Smooth muscle cell (in vitro differentiated cells): ENCODE results near the gene CYP4F11. TPM values are rescaled to one million over a fixed set of nuclear protein-coding genes. Genes with fewer than 3 reads are reported as not detected.

ENCODE experiments used
- DNase-seq: peaks from one replicate; lab custom pipeline; 2025; ENCODE audit not compliant: unreplicated experiment; lab: John Stamatoyannopoulos, UW
- H2AFZ ChIP-seq: fragments of 200-600 bp; sonication (generic); 2 replicates; pipeline ENCODE4 v1.6.0; 2016; ENCODE audit warnings: antibody characterized with exemption, low read depth, mild to moderate bottlenecking
- H3F3A ChIP-seq: fragments of 200-600 bp; sonication (generic); 2 replicates; pipeline ENCODE4 v1.6.0; 2017; ENCODE audit warnings: antibody characterized with exemption, low read depth
- H3K27ac ChIP-seq: fragments of 200-600 bp; sonication (generic); 2 replicates; pipeline ENCODE4 v1.5.1; 2016; ENCODE audit warnings: low read depth, mild to moderate bottlenecking
- H3K27me3 ChIP-seq: fragments of 200-600 bp; sonication (generic); 2 replicates; pipeline ENCODE4 v1.6.1; 2016; ENCODE audit warnings: low read depth, mild to moderate bottlenecking
- H3K36me3 ChIP-seq: fragments of 200-600 bp; sonication (generic); 2 replicates; pipeline ENCODE4 v1.5.1; 2016; ENCODE audit warnings: low read depth
- H3K4me1 ChIP-seq: fragments of 200-600 bp; sonication (generic); 2 replicates; pipeline ENCODE4 v1.5.1; 2016; ENCODE audit warnings: low read depth
- H3K4me2 ChIP-seq: fragments of 200-600 bp; sonication (generic); 2 replicates; pipeline ENCODE4 v1.6.0; 2016; ENCODE audit warnings: mild to moderate bottlenecking
- H3K4me3 ChIP-seq: fragments of 200-600 bp; sonication (generic); 2 replicates; pipeline ENCODE4 v1.5.1; 2016; ENCODE audit warnings: mild to moderate bottlenecking
- H3K79me2 ChIP-seq: fragments of 200-600 bp; sonication (generic); 2 replicates; pipeline ENCODE4 v1.6.0; 2016; ENCODE audit warnings: low read depth, mild to moderate bottlenecking
- H3K9ac ChIP-seq: fragments of 200-600 bp; sonication (generic); 2 replicates; pipeline ENCODE4 v1.6.0; 2016; ENCODE audit warnings: low read depth
- H3K9me3 ChIP-seq: fragments of 200-600 bp; sonication (generic); replicated peaks from 2 replicates; pipeline ENCODE4 v1.5.1; 2016; ENCODE audit warnings: low read depth
- H4K20me1 ChIP-seq: fragments of 200-600 bp; sonication (generic); 2 replicates; pipeline ENCODE4 v1.6.0; 2016; ENCODE audit warnings: low read depth
- CTCF ChIP-seq: fragments of 200-600 bp; sonication (generic); IDR thresholded peaks from 2 replicates; pipeline ENCODE4 v1.5.1; 2017; ENCODE audit warnings: borderline replicate concordance, mild to moderate bottlenecking, antibody characterized with exemption; ENCODE audit not compliant: insufficient read depth, poor library complexity, severe bottlenecking
- WGBS: methylation state at CpG from one replicate; pipeline ENCODE4 v1.1.7; 2016; ENCODE audit warnings: low lambda C conversion rate; 5-methylcytosine and 5-hydroxymethylcytosine counted together
- polyA plus RNA-seq: library from polyadenylated mRNA; unstranded; fragments of >200 nt; fragmentation: Nextera tagmentation; extraction: Ambion mirVana; gene quantifications from 2 replicates; pipeline ENCODE4 v1.2.1, GENCODE V29; 2016
- total RNA-seq: library from RNA; depleted of rRNA; stranded (reverse); fragments of >200 nt; gene quantifications from 2 replicates; pipeline ENCODE4 v1.2.3, GENCODE V29; 2014

Gene CYP4F11
- total and polyA plus RNA-seq, 2 experiments from 2014 or later, result not detected

GRCh38 chr19:15926484-15926883, 7.8 kb downstream of the CYP4F11 start:
- Histone ChIP-seq H2AFZ (no peak overlapping the region), H3K9me3 (peaks cover 4% of the 10 kb centered on the region), H3K4me3 (no peak overlapping the region), H3K79me2 (no peaks in the 10 kb centered on the region), H3K4me1 (no peaks in the 10 kb centered on the region), H3K9ac (no peak overlapping the region), H4K20me1 (no peaks in the 10 kb centered on the region), H3K27ac (no peak overlapping the region), H3K27me3 (no peaks in the 10 kb centered on the region), H3K4me2 (no peak overlapping the region), H3K36me3 (no peaks in the 10 kb centered on the region), H3F3A (no peaks in the 10 kb centered on the region)
- WGBS, result 0% methylated on average over 1 of the region's 1 CpG
- TF ChIP-seq CTCF, result no peak
- no peak for DNase-seq

- Histone ChIP-seq H4K20me1 (no peaks in the 10 kb centered on the region), H3F3A (no peaks in the 10 kb centered on the region), H3K4me3 (no peak overlapping the region), H3K27ac (no peak overlapping the region), H3K4me1 (no peaks in the 10 kb centered on the region), H2AFZ (no peak overlapping the region), H3K79me2 (no peaks in the 10 kb centered on the region), H3K9ac (no peak overlapping the region), H3K36me3 (no peaks in the 10 kb centered on the region), H3K4me2 (no peak overlapping the region), H3K9me3 (peaks cover 4% of the 10 kb centered on the region), H3K27me3 (no peaks in the 10 kb centered on the region)
- 69% methylated on average over 8 of the region's 8 CpGs for WGBS
- TF ChIP-seq CTCF, result no peak
- DNase-seq, result no peak
Observed at GRCh38 chr19:15923702-15924101, 10.6 kb downstream of the CYP4F11 start.

GRCh38 chr19:15922021-15922420, 12.3 kb downstream of the CYP4F11 start:
- Histone ChIP-seq H2AFZ (no peak overlapping the region), H3K27ac (no peak overlapping the region), H4K20me1 (no peaks in the 10 kb centered on the region), H3K27me3 (no peaks in the 10 kb centered on the region), H3K79me2 (no peaks in the 10 kb centered on the region), H3K9me3 (peaks cover 4% of the 10 kb centered on the region), H3F3A (no peaks in the 10 kb centered on the region), H3K4me1 (no peaks in the 10 kb centered on the region), H3K4me3 (no peak overlapping the region), H3K4me2 (no peak overlapping the region), H3K9ac (no peak overlapping the region), H3K36me3 (no peaks in the 10 kb centered on the region)
- WGBS, result 68% methylated on average over 4 of the region's 4 CpGs
- TF ChIP-seq CTCF, result no peak
- no peak for DNase-seq

GRCh38 chr19:15919243-15919642, 15.1 kb downstream of the CYP4F11 start:
- Histone ChIP-seq H4K20me1 (no peaks in the 10 kb centered on the region), H3K4me3 (no peak overlapping the region), H3K79me2 (no peaks in the 10 kb centered on the region), H3K36me3 (no peaks in the 10 kb centered on the region), H3K4me1 (no peaks in the 10 kb centered on the region), H3K27ac (no peak overlapping the region), H3F3A (no peaks in the 10 kb centered on the region), H3K4me2 (no peak overlapping the region), H3K27me3 (no peaks in the 10 kb centered on the region), H3K9ac (no peak overlapping the region), H3K9me3 (peaks cover 4% of the 10 kb centered on the region), H2AFZ (no peak overlapping the region)
- DNase-seq, result no peak
- WGBS, result 70% methylated on average over 4 of the region's 4 CpGs
- no peak for TF ChIP-seq CTCF
